MM.1S (cell line): Measurements from ENCODE around the gene DDX25.

Source experiments
- EZH2 ChIP-seq: fragments of 300-600 bp; sonication (generic); optimal IDR thresholded peaks from 2 replicates; pipeline ENCODE3; 2017; ENCODE audit warnings: low read depth, mild to moderate bottlenecking, antibody characterized with exemption, low read length, mixed read lengths
- EZH2phosphoT487 ChIP-seq: fragments of 300-600 bp; sonication (generic); IDR thresholded peaks from 2 replicates; pipeline ENCODE4 v1.6.1; 2018; ENCODE audit warnings: antibody characterized with exemption, low read length

DNA sequence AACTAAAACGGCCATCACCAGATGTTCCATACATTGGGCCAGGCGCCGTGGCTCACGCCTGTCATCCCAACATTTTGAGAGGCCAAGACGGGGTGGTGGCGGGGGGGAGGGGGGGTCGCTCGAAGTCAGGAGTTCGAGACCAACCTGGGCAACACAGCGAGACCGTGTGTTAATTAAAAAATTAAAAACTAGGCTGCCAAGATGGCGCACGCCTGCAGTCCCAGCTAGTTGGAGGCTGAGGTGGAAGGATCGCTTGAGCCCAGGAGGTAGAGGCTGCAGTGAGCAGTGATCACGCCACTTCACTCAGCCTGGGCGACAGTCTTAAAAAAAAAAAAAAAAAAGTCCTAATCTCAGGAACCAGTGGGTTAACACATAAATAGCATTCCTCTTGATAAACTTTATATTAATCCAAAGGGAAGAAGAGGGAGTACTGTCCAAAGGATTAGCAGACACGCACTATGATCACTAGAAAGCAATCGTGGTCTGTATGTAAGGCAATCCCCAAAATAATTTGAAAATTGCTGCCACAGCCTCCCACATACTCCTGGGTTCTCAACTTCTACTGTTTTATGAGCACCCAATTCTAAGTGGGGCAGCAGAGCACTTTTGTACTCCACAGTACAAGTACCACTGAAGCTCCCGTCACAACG is 1.9 kb upstream of the DDX25 start:
- TF ChIP-seq EZH2 (no peak), EZH2phosphoT487 (no peak)
